ENCODE data around the gene LRRN2.

GRCh38 chr1:204640578-204640977 is 45.0 kb downstream of the LRRN2 start:
- TF ChIP-seq FOS (IDR thresholded peaks at IDR 0.05; ENCODE audit: borderline replicate concordance, insufficient read depth, low read length) (no peak), EZH2 (IDR thresholded peaks at IDR 0.05; ENCODE audit: borderline replicate concordance, low read depth, low read length, severe bottlenecking) (no peak)
